Measurements from ENCODE around the gene ABTB1. TPM values are rescaled to one million over a fixed set of nuclear protein-coding genes. Genes with fewer than 3 reads are reported as not detected.

The ABTB1 gene
- total and polyA plus RNA-seq, 4 donors: 9.7 to 14.1 (median 10.9) TPM

GRCh38 chr3:127690823-127691452, 18.2 kb downstream of the ABTB1 start (continued):
- TF ChIP-seq REST (IDR thresholded peaks at IDR 0.05): no peak

GRCh38 chr3:127691489-127691888, 18.7 kb downstream of the ABTB1 start:
- TF ChIP-seq ATF3 (IDR thresholded peaks at IDR 0.05) (no peak), TAF1 (conservative IDR thresholded peaks at IDR 0.05) (no peak), GABPA (IDR thresholded peaks at IDR 0.05 in 1 of 2, conservative IDR thresholded peaks at IDR 0.05 in 1 of 2) (no peak), HNF4A (conservative IDR thresholded peaks at IDR 0.05) (no peak), JUND (IDR thresholded peaks at IDR 0.05) (no peak), EGR1 (IDR thresholded peaks at IDR 0.05; ENCODE audit: low read depth in 2 of 2) (no peak), RAD21 (IDR thresholded peaks at IDR 0.05) (no peak), FOXA2 (IDR thresholded peaks at IDR 0.05) (no peak), REST (IDR thresholded peaks at IDR 0.05) (no peak), FOXA1 (IDR thresholded peaks at IDR 0.05) (no peak)
- TF ChIP-seq, protein P1, sequence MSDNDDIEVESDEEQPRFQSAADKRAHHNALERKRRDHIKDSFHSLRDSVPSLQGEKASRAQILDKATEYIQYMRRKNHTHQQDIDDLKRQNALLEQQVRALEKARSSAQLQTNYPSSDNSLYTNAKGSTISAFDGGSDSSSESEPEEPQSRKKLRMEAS (IDR thresholded peaks at IDR 0.05): no peak
- TF ChIP-seq, protein P2, sequence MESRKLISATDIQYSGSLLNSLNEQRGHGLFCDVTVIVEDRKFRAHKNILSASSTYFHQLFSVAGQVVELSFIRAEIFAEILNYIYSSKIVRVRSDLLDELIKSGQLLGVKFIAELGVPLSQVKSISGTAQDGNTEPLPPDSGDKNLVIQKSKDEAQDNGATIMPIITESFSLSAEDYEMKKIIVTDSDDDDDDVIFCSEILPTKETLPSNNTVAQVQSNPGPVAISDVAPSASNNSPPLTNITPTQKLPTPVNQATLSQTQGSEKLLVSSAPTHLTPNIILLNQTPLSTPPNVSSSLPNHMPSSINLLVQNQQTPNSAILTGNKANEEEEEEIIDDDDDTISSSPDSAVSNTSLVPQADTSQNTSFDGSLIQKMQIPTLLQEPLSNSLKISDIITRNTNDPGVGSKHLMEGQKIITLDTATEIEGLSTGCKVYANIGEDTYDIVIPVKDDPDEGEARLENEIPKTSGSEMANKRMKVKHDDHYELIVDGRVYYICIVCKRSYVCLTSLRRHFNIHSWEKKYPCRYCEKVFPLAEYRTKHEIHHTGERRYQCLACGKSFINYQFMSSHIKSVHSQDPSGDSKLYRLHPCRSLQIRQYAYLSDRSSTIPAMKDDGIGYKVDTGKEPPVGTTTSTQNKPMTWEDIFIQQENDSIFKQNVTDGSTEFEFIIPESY (IDR thresholded peaks at IDR 0.05): no peak
- TF ChIP-seq, protein P3, sequence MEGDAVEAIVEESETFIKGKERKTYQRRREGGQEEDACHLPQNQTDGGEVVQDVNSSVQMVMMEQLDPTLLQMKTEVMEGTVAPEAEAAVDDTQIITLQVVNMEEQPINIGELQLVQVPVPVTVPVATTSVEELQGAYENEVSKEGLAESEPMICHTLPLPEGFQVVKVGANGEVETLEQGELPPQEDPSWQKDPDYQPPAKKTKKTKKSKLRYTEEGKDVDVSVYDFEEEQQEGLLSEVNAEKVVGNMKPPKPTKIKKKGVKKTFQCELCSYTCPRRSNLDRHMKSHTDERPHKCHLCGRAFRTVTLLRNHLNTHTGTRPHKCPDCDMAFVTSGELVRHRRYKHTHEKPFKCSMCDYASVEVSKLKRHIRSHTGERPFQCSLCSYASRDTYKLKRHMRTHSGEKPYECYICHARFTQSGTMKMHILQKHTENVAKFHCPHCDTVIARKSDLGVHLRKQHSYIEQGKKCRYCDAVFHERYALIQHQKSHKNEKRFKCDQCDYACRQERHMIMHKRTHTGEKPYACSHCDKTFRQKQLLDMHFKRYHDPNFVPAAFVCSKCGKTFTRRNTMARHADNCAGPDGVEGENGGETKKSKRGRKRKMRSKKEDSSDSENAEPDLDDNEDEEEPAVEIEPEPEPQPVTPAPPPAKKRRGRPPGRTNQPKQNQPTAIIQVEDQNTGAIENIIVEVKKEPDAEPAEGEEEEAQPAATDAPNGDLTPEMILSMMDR (IDR thresholded peaks at IDR 0.05; ENCODE audit: low read depth, low read length, missing input control): no peak
- no peak overlapping the region for H3K9ac ChIP-seq (ENCODE audit: low read depth in 1 of 2, low read length in 2 of 2)
- peaks cover 3 to 20% (median 12%) of the 10 kb centered on the region in 4 donors for H3K36me3 ChIP-seq (ENCODE audit: control insufficient read depth in 4 of 4, insufficient read depth in 3 of 4, low read depth in 1 of 4, low read length in 3 of 4)
- no peak for DNase-seq (ENCODE audit: low spot score)
- H3K9me3 ChIP-seq (ENCODE audit: control insufficient read depth in 4 of 4, low read length in 3 of 4): no peaks in the 10 kb centered on the region
- peaks cover 0 to 5% (median under 1%) of the 10 kb centered on the region in 4 donors for H3K4me1 ChIP-seq (ENCODE audit: control insufficient read depth in 4 of 4, insufficient read depth in 4 of 4, low read length in 3 of 4)
- WGBS: 93% methylated on average over 8 of the region's 8 CpGs
- H3K27me3 ChIP-seq (ENCODE audit: control insufficient read depth in 4 of 4, insufficient read depth in 4 of 4, low read length in 3 of 4): no peaks in the 10 kb centered on the region
- H3K4me3 ChIP-seq (ENCODE audit: low read depth in 1 of 3, low read length in 3 of 3): no peak overlapping the region
- H3K27ac ChIP-seq (ENCODE audit: low read depth in 1 of 2, low read length in 2 of 2): no peak overlapping the region

Measured in liver (tissue), 9 donors.